Stimulated activated CD4-positive, alpha-beta T cell treated with anti-CD3 and anti-CD28 coated beads, Interleukin-2, amount 100 ng/mL, for 24 hours (primary cell): ENCODE measurements around the gene ALDH16A1.

ENCODE experiments used
- DNase-seq, 2 donors: peaks; one replicate each; pipeline ENCODE4 v3.0.0-alpha.2; 2020

The ALDH16A1 gene

DNA sequence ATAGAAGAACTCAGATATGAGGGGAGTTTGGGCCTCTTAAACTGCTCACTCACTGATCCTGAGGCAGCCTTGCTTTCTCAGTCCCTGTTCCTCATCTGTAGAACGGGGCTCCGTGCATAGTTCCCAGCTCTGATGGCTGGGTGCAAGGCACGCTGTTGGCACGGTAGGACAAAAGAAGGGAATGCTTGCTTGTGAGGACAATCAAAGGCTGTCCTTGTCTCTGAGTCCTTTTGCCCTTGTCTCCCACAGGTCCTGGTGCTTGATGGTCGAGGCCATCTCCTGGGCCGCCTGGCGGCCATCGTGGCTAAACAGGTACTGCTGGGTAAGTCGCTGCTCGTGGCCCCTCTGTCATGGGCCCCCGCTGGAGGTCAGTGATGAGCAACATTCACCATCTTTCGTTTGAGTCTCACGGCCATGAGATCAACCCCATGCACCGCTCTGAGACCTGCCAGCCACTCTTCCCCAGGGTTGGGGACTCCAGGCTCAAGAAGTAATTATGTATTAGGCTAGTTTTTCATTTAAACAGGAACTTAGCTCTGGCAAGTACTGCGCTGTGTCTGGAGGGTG, 36.7 kb downstream of the ALDH16A1 start:
- peak; percentile 55 to 63 for DNase-seq

- DNase-seq: no peak
Observed at GRCh38 chr19:49490287-49491029, 37.4 kb downstream of the ALDH16A1 start.

DNA sequence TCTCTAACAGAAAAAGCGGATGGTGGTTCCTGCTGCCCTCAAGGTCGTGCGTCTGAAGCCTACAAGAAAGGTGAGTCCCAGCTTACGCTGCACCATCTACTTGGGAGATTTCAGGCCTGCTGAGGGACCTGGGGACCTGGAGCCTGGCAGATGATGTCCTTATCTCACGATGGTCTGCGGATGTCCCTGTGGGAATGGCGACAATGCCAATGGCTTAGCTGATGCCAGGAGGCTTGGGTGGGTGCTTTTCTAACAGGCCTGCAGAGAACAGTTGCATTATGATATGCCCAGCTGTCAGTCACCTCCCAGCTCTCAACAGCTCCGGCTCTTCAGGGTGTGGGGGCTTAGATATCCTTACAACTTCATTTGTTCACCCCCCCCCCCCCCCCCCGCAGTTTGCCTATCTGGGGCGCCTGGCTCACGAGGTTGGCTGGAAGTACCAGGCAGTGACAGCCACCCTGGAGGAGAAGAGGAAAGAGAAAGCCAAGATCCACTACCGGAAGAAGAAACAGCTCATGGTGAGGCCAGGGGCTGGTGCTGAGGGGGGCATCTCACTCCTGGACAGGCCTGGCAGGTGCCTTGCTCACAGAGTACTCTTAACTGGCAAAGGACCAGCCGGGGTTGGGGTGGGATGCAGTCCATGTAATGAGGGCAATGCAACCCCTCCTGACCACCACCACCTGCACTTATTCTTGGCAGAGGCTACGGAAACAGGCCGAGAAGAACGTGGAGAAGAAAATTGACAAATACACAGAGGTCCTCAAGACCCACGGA, 38.2 kb downstream of the ALDH16A1 start:
- DNase-seq: no peak

- DNase-seq: no peak
Observed at GRCh38 chr19:49491804-49492572, 39.0 kb downstream of the ALDH16A1 start.

- DNase-seq: peak in 1 of 2 donors; percentile 51
Observed at GRCh38 chr19:49492573-49493405, 39.8 kb downstream of the ALDH16A1 start.

DNA sequence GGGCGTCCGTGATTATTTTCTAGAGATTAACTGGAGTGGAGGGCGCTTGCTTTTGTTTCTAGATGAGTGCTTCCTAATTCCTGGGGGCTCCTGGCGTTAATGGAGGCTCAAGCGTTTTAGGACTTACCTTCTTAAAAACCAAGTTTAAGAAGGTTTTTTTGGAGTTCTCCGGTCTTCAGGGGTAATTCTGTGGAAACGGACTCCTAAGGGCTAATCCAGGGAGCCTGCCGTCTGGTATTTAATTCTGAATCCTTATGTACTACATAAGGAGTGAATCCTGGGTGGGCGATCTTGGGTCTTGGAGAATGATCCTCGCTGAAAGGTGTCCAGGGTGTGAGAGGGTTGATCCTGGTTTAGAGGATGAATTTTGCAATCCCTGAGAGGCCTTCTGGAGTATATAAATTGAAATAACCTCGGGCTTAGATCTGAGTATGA, 43.6 kb downstream of the ALDH16A1 start:
- DNase-seq: no peak

- peak; percentile 79 for DNase-seq
Observed at GRCh38 chr19:49497047-49497788, 44.2 kb downstream of the ALDH16A1 start.

DNA sequence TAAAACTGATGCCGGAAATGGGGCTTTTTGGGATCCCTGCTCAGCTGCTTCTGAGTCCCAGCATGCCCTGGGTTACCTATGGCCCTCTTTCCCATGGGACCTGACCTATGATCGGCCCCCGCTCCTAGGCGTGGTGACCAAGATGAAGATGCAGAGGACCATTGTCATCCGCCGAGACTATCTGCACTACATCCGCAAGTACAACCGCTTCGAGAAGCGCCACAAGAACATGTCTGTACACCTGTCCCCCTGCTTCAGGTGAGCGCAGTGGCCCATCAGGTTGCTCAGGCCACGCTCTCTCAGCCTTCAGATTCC, 44.7 kb downstream of the ALDH16A1 start:
- peak in 1 of 2 donors; percentile 35 for DNase-seq

DNA sequence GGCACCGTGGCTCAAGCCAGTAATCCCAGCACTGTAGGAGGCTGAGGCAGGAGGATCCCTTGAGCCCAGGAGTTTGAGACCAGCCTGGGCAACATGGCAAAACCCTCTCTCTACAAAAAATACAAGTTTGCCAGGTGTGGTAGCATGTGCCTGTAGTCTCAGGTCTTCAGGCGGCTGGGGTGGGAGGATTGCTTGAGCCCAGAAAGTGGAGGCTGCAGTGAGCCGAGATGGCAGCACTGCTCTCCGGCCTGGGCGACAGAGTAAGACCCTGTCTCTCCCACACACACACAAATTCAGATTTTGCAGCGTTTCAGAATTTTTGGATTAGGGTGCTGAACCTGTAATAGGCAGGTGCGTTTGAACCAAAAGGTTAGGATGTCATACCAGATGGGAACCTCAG, 45.5 kb downstream of the ALDH16A1 start:
- DNase-seq: no peak

- peak; percentile 51 for DNase-seq
Observed at GRCh38 chr19:49499030-49499670, 46.1 kb downstream of the ALDH16A1 start.

GRCh38 chr19:49502866-49503581, 50.0 kb downstream of the ALDH16A1 start:
- DNase-seq: peak; percentile 40 to 50

DNA sequence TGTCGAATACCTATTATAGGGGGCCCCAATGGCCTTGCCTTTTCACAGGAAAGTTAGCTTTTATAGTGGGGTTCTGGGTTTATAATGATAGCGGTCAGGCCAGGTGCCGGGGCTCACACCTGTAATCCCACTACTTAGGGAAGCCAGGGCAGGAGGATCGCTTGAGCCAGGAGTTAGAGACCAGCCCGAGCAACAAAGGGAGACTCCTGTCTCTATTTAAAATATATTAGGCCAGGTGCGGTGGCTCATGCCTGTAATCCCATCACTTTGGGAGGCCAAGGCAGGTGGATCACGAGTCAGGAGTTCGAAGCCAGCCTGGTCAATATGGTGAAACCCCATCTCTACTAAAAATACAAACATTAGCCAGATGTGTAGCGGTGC, 50.5 kb downstream of the ALDH16A1 start:
- no peak for DNase-seq

DNA sequence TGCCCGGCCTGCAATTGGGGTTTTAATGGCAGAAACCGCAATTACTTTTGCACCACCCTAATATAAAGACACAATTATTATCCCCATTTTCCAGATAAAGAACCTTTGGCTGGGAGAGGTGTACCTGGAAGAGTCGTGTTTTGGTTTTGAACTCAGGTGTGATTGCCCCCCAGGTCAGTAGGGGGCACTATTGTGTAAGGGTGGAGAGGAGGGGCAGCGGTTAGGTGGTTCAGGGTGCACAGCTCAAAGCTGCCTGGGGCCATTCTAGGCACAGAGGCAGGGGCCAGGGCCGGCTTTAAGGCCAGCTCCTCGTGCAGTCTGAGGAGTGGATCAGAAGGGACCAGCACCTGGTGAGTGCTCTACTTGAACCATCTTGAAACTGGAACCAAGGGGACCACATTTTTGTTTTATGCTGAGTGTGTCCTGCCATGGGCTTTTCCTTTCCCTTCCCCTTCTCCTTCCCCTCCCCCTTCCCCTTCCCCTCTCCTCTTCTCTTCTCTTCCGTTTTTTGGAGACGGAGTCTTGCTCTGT, 53.6 kb downstream of the ALDH16A1 start:
- DNase-seq: peak; percentile 80

DNA sequence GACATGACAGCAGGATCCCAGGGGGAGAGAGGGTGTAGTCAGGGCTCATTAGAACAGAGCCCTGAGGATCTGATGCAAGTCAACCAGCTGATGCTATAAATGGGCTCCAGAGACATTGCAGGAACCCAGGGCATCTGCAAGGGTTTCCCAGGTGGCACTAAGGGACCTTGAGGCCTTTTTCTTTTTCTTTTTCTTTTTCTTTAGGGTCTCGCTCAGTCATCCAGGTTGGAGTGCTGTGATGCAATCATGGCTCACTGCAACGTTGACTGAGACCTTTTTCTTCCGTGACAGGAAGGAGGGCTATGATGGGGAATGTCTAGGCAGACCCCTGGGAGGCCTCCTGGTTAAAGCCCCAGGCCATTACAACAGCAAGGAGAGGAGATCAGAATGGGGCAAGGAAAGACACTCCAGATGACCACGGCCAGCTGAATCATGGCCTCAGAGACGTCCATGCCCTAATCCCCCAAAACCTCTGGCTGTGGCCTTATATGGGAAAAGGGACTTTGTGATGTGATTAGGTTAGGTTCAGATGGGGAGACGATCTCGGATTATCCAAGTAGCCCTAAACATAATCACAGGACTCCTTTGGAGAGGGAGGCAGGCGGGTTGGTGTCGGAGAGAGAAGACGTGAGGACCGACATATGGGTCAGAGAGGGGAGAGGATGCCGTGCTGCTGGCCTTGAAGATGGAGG, 54.9 kb downstream of the ALDH16A1 start:
- DNase-seq: no peak

DNA sequence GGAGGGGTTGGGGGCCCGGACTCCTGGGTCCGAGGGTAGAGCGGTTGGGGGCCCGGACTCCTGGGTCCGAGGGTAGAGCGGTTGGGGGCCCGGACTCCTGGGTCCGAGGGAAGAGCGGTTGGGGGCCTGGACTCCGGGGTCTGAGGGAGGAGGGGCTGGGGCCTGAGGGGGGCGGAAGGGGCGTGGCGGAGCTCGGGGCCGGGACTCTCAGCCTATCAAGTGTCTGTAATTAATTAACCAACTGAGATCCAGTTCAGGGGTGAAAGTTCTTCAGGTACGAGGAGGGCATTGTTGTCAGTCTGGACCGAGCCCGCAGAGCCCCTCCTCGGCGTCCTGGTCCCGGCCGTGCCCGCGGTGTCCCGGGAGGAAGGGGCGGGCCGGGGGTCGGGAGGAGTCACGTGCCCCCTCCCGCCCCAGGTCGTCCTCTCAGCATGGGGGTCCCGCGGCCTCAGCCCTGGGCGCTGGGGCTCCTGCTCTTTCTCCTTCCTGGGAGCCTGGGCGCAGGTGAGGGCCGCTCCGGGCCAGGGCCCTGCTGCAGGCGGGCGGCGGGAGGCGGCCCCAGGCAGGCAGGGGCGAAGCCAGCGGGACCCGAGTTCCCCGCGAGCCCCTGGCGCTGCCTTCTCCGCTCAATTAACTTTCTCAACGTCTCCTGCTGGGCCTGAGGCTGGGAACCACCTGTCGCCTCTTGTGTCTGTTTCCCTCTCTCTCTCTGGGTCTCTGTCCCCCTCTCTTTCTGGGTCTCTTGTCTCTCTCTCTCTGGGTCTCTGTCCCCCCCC, 60.1 kb downstream of the ALDH16A1 start:
- peak in 1 of 2 donors; percentile 44 for DNase-seq

- DNase-seq: no peak
Observed at GRCh38 chr19:49513746-49514118, 60.7 kb downstream of the ALDH16A1 start.

DNA sequence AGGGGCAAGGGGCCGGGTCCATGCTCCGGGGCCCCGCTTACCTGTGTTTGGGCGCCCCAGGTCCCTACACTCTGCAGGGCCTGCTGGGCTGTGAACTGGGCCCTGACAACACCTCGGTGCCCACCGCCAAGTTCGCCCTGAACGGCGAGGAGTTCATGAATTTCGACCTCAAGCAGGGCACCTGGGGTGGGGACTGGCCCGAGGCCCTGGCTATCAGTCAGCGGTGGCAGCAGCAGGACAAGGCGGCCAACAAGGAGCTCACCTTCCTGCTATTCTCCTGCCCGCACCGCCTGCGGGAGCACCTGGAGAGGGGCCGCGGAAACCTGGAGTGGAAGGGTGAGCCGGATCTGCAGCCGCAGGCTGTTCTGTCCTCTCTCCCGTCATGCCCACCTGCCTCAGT, 61.1 kb downstream of the ALDH16A1 start:
- no peak for DNase-seq

DNA sequence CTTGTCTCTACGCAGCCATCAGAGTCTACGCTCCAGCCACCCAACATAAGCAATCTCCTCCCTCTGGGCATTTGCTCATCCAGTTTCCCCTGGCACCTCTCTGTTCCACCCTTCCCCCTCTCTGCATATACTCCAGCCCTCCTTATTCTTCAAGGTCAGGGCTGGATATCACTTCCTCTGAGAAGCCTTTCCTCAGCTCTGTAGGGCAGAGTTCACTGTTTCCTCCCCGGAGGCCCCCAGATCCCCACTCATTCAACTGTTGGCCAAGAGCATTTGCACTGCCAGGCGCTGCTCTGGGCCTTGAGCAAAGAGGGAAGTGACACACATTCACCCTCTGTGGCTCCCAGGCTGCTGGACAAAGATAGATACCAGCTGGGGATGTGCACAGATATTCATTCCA, 62.7 kb downstream of the ALDH16A1 start:
- DNase-seq: no peak

DNA sequence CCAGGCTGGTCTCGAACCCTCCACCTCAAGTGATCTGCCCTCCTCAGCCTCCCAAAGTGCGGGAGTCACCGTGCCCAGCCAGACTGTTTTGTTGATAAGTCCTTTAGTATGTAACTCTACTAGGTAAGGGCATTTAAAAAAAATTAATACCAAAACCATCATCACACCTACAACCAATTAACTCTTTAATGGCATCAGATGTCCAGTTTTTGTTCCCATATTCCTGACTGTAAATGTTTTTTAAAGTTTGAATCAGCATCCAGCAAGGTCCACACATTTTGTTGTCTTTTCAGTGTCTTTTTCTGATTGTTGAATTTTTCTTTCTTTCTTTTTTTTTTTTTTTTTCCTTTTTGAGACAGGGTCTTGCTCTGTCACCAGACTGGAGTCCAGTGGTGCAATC, 65.0 kb downstream of the ALDH16A1 start:
- no peak for DNase-seq
